Calu3 (cell line): Measurements from ENCODE around the gene NISCH. TPM values are rescaled to one million over a fixed set of nuclear protein-coding genes. Genes with fewer than 3 reads are reported as not detected.

Experiments
- BruUV-seq: library from RNA; stranded (reverse); fragments of 400-500 nt; replicated peaks from 2 replicates; lab custom pipeline; 2021; lab: Mats Ljungman, UMichigan
- CTCF ChIA-PET: fragments of 300-600 bp; sonication (Branson Sonifier 250); formaldehyde crosslinking; loops from one replicate; lab custom pipeline; 2022; ENCODE audit warnings: antibody characterized with exemption; lab: Charles Lee
- DNase-seq: peaks from one replicate; pipeline ENCODE4 v3.0.0; 2022
- H3K27ac Mint-ChIP-seq: one replicate; pipeline ENCODE4 v1.8.0; 2022; ENCODE audit warnings: mixed read lengths; ENCODE audit not compliant: unreplicated experiment
- H3K27me3 Mint-ChIP-seq: one replicate; pipeline ENCODE4 v1.8.0; 2022; ENCODE audit warnings: mixed read lengths; ENCODE audit not compliant: unreplicated experiment
- H3K36me3 Mint-ChIP-seq: one replicate; pipeline ENCODE4 v1.8.0; 2022; ENCODE audit warnings: mild to moderate bottlenecking, moderate library complexity, mixed read lengths; ENCODE audit not compliant: insufficient read depth, unreplicated experiment
- H3K4me1 Mint-ChIP-seq: one replicate; pipeline ENCODE4 v1.8.0; 2022; ENCODE audit warnings: mild to moderate bottlenecking, low read depth, mixed read lengths; ENCODE audit not compliant: unreplicated experiment
- H3K4me3 Mint-ChIP-seq: one replicate; pipeline ENCODE4 v1.8.0; 2022; ENCODE audit warnings: mild to moderate bottlenecking, low read depth, moderate library complexity, mixed read lengths; ENCODE audit not compliant: unreplicated experiment
- H3K9me3 Mint-ChIP-seq: one replicate; pipeline ENCODE4 v1.8.0; 2022; ENCODE audit warnings: low read depth, mixed read lengths; ENCODE audit not compliant: unreplicated experiment
- intact Hi-C: fragments of 100-400 bp; cut with micrococcal nuclease; formaldehyde crosslinking; loops from one replicate; pipeline ENCODE4 v1.10.0; 2022; ENCODE audit not compliant: unreplicated experiment
- total RNA-seq: library from RNA; stranded (reverse); gene quantifications from 2 replicates; pipeline ENCODE4 v1.2.3, GENCODE V29; 2022
- TF ChIP-seq, protein P1 (sequence below): fragments of 200-600 bp; IDR thresholded peaks from one replicate; pipeline ENCODE4 v1.8.0; 2022; ENCODE audit warnings: antibody characterized with exemption; ENCODE audit not compliant: unreplicated experiment

Gene NISCH
- total RNA-seq, 1 experiment from 2014 or later = 58.6 TPM

DNA sequence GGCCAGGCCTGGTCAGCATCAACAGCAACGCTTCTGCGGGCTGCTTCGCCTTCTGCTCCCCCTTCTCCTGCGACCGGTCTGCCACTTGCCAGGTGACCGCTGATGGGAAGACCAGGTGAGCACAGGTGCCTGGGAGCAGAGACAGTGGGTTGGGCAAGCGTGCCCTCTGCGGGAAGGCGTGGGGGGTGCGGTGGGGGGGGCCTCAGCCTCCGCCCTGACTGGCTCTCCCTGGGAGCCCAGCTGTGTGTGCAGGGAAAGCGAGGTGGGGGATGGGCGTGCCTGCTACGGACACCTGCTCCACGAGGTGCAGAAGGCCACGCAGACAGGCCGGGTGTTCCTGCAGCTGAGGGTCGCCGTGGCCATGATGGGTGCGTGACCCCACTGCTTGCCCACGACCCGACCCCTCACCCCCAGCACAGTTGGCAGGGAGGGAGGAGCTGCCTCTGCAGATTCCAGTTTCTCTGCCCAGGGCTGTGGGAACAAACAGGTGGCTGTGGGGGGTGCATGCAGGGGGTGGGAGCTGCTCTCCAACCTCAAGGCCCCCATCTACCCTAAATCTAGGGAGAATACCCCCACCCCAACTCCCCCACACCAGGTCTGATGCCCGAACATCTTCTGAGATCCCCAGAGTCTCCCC lies 48.5 kb downstream of the NISCH start:
- Mint-ChIP-seq H3K27me3 (peaks cover 11% of the 10 kb centered on the region), H3K4me1 (peaks cover 10% of the 10 kb centered on the region), H3K27ac (no peak overlapping the region), H3K9me3 (no peaks in the 10 kb centered on the region), H3K36me3 (peaks cover 6% of the 10 kb centered on the region), H3K4me3 (no peak overlapping the region)
- TF ChIP-seq, protein P1, sequence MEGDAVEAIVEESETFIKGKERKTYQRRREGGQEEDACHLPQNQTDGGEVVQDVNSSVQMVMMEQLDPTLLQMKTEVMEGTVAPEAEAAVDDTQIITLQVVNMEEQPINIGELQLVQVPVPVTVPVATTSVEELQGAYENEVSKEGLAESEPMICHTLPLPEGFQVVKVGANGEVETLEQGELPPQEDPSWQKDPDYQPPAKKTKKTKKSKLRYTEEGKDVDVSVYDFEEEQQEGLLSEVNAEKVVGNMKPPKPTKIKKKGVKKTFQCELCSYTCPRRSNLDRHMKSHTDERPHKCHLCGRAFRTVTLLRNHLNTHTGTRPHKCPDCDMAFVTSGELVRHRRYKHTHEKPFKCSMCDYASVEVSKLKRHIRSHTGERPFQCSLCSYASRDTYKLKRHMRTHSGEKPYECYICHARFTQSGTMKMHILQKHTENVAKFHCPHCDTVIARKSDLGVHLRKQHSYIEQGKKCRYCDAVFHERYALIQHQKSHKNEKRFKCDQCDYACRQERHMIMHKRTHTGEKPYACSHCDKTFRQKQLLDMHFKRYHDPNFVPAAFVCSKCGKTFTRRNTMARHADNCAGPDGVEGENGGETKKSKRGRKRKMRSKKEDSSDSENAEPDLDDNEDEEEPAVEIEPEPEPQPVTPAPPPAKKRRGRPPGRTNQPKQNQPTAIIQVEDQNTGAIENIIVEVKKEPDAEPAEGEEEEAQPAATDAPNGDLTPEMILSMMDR = no peak
- intact Hi-C loops = no loop called here
- CTCF ChIA-PET = no interaction called here
- no TSS peak for BruUV-seq
- no peak for DNase-seq

DNA sequence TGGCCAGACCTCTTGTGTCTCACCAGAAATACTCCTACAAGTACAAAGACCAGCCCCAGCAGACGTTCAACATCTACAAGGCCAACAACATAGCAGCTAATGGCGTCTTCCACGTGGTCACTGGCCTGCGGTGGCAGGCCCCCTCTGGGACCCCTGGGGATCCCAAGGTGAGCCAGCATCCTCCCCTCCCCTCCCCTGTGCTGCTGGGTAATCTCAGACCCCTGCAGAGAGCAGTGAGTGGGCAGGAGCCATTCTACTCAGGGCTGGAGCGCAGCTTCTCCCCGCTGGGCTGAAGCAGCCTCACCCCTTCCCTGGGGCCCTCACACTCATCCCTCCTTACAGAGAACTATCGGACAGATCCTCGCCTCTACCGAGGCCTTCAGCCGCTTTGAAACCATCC lies 49.6 kb downstream of the NISCH start:
- CTCF ChIA-PET = no interaction called here
- no peaks in the 10 kb centered on the region for H3K9me3 Mint-ChIP-seq
- H3K36me3 Mint-ChIP-seq = peaks cover 6% of the 10 kb centered on the region
- BruUV-seq = no TSS peak
- no peak for DNase-seq
- peaks cover 20% of the 10 kb centered on the region for H3K4me1 Mint-ChIP-seq
- H3K4me3 Mint-ChIP-seq = no peak overlapping the region
- H3K27ac Mint-ChIP-seq = no peak overlapping the region
- peaks cover 7% of the 10 kb centered on the region for H3K27me3 Mint-ChIP-seq
- TF ChIP-seq, protein P1 = no peak
- intact Hi-C loops = no loop called here

DNA sequence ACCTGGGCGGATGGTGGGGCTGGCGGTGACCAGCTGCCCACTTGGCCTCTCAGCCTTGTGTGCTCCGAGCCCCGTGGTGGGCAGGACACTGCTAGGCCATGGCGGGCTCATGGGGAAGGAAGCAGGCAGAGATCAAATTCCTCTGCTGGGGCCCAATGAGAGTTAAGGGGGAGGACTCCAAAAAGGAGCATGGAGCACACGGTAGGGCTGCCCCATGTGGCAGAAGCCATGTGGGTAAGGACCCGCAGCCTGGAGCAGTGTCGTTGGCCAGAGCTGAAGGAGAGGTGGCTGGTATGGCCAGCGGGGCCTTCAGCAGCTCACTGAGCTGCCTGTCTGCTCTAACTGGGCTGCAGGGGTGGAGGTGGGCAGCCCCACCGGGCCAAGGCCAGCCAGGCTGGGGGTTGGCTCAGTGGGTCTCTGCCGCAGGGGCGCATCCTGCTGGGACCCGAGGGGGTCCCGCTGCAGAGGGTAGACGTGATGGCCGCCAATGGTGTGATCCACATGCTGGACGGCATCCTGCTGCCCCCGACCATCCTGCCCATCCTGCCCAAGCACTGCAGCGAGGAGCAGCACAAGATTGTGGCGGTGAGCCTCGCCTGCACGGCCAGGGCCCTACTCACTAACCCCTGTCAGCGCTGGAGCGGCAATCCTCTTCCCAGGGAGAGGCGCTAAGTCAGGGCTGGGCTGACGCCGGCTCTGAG lies 51.0 kb downstream of the NISCH start:
- Mint-ChIP-seq H3K4me3 (no peak overlapping the region), H3K4me1 (peaks cover 24% of the 10 kb centered on the region), H3K36me3 (peaks cover 6% of the 10 kb centered on the region), H3K27ac (no peak overlapping the region), H3K9me3 (no peaks in the 10 kb centered on the region), H3K27me3 (peaks cover 10% of the 10 kb centered on the region)
- TF ChIP-seq, protein P1 = no peak
- CTCF ChIA-PET = interaction anchor here (0.6 kb wide), 1 partner anchor 46 kb away, joined by 5 read pairs; no protein-coding TSS in a partner anchor
- intact Hi-C loops = no loop called here
- no peak for DNase-seq
- no TSS peak for BruUV-seq

DNA sequence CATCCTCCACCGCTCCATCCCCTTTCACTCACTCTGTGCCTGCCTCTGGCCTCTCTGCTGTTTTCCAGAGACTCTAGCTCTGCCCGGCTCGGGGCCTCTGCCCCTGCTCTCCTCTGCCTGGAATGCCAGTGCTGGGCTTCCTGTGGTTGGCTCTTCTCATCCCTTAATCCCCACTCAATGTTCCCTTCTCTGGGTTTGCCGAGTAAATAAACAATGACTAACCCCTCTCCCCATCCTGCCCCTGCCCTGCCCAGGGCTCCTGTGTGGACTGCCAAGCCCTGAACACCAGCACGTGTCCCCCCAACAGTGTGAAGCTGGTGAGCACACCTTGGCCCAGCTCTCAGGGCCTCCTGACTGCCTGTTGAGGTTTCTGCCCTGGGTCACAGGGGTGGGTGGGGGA lies 52.0 kb downstream of the NISCH start:
- peaks cover 6% of the 10 kb centered on the region for H3K36me3 Mint-ChIP-seq
- H3K27ac Mint-ChIP-seq = no peak overlapping the region
- peaks cover 19% of the 10 kb centered on the region for H3K27me3 Mint-ChIP-seq
- H3K9me3 Mint-ChIP-seq = no peaks in the 10 kb centered on the region
- CTCF ChIA-PET = no interaction called here
- H3K4me1 Mint-ChIP-seq = peaks cover 24% of the 10 kb centered on the region
- TF ChIP-seq, protein P1 = no peak
- intact Hi-C loops = no loop called here
- peak; percentile 22 for DNase-seq
- no TSS peak for BruUV-seq
- H3K4me3 Mint-ChIP-seq = no peak overlapping the region
